Measurements from ENCODE around the gene TUBA4A.
"Not testable (repeated sequence)": the region's sequence is repeated elsewhere in the genome, so short reads cannot be mapped to it uniquely, and the experiment has no call there.

The TUBA4A gene

DNA sequence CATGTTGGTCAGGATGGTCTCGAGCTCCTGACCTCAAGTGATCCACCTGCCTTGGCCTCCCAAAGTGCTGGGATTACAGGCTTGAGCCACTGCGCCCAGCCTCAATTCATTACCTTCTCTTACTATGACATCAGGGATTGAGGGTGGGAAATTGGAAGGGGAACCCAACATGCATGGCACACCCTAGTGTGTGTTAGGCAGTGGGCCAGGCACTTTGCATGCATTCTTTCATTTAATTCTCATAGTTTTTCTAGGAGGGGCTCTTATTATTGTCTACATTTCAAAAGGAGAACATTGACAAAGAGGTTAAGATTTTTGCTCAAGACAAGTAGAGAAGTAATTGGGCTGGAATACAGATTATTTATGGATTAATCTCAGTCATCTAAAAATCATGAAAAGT, 14.6 kb upstream of the TUBA4A start:
- DNase-seq (ENCODE audit: low spot score), result no peak

DNA sequence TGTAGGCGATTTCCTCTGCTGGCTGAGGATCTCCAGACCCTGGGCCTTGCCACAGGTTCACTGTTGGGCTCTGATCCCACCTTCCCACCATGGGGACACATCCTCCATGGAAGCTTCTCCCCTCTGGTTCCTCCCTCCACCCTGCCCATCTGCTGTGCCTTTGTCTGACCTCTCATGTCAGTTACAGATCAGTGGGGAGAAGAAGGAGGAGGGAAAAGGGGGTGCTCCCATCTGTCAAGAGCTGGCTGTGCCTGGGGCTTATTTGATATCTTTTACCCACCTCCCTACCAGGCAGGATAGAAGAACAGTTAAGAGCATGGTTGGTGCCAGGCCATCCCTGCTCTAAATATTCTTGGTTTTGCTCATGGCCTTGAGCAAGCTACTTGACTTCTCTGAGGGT, 13.2 kb upstream of the TUBA4A start:
- DNase-seq (ENCODE audit: low spot score), result no peak

DNA sequence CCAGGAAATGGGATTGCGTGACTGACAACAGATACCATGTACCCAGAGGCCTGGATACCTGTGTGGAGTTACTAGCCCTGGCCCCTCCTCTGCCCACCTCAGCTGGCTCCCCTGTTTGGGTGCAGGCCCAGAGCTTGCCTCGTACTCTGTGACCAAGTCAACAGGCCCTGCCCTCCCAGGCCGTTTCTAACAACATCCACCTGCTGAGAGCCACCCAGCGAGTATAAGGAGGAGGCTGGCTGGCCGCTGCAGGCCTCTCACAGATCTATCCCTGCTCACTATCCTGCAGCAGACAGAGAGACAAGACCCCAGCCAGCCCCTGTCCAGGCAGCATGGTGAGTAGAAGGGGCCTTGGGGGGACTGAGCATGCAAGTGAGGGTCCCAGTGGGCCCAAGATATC, 12.5 kb upstream of the TUBA4A start:
- no peak for DNase-seq (ENCODE audit: low spot score)

DNA sequence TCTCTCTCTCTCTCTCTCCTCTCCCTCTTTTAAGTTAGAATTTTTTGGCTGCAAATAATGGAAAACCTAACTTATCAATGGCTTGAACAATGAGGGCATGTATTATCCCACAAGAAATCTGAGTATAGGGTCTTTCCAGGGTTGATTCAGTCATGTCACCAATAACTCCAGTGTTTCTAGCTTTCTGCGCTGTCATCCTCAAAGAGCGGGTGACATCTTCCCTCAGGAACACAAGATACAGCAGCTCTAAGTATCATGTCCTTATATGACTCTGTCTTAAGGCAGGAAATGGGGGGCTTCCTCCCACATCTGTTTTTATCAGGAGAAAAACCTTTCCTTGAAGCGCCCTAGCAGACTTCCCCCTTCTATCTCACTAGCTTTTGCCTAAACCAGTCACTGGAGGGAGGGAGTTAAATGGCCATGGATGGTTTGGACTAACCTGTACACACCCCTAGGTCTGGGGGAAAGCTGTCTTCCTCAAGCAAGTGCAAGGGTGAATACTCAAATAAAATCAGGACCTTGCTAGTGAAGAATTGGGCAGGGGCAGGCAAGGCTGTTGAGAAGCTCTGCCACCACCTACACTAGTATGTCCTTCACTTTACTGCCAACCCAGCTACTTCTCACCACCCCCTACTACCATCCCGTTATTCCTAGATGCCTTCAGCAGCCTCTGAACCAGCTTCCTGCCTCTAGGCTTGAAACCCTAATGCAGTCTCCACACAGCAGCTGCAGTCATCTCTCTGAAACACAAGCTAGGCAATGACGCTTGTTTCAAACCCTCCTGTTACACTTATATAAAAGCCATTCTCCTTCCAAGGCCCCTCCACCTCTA, 7.5 kb upstream of the TUBA4A start:
- no peak for DNase-seq (ENCODE audit: low spot score)

DNA sequence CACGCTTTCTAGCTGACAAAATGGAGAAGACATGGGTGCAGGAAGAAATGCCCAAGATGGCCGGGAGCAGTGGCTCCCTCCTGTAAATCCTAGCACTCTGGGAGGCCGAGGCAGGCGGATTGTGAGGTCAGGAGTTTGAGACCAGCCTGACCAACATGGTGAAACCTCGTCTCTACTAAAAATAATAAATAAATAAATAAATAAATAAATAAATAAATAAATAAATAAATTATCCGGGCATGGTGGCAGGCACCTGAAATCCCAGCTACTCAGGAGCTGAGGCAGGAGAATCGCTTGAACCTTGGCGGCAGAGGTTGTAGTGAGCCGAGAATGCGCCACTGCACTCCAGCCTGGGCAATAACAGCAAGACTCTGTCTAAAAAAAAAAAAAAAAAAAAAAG, 5.2 kb upstream of the TUBA4A start:
- DNase-seq (ENCODE audit: low spot score), result not testable (repeated sequence)

DNA sequence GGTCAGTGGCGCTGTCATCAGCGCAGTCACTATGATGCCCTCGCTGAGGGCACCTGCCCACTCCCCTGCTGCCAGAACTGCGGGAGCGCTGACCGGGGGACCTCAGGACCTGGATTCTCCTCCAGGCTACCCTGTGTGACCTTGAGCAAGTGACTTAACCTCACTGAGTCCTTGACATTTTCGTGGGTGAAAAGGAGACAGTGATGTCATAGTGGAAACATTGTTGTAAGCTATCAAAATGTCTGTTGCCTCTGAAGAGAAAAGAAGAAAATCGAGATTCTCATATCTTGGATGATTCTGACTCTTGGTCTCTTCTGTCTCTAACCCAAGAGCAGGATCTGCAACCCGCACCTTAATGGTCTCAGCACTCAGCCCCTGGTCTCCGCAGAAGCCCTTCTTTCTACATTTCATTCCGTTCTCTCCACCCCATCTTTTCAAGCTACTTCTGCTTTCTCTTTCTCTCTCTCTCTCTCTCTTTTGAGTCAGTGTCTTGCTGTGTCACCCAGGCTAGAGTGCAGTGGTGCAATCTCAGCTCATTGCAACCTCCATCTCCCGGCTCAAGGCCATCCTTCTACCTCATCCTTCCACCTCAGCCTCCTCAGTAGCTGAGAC, 978 bp upstream of the TUBA4A start:
- no peak for DNase-seq (ENCODE audit: low spot score)

DNA sequence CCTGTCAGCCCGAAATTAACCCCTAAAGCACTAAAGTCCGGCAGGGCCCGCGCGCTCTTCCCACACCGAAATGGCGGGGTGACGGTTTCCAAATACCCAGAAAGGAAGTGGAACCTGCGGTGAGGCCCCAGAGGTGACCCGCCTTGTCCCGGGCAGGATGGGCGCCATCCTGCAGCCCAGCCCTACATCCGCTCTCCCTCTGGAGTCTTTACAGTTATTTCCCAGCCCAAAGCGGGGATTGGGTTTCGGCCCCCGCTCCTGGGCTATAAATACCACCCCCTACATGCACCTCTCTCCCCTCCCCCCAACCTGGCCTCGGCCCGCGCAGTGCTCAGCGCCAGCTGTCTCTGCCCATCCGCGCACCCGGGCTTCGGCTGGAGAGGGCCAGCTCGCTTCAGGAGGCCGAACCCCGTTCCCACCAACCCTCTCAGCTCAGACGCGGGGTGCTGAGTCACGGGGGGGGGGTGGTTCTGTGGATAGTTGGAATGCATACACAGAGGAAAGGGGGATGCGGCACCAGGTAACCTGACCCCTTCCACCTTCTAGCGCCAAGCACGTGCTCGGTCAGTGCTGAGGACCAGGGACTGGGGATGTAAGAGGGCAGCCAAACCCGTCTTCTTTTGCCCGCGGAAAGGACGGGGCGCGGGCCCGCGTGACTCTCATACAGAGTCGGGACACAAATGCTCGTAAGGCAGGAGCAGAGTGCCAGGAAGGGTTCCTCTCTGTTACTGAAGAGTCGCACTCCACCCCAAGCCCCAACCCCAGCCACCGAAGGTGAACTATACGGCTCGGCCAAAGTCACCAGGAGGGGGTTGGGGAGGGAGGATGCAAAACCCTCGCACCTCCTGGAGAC, 592 bp downstream of the TUBA4A start, which contains the start of gene TUBA4B:
TSS of gene TUBA4B (plus strand) at position 344 of the 853 bp plus-strand sequence. CDS start at position 509, 165 bp downstream.
- peak; percentile 43 for DNase-seq (ENCODE audit: low spot score)

DNA sequence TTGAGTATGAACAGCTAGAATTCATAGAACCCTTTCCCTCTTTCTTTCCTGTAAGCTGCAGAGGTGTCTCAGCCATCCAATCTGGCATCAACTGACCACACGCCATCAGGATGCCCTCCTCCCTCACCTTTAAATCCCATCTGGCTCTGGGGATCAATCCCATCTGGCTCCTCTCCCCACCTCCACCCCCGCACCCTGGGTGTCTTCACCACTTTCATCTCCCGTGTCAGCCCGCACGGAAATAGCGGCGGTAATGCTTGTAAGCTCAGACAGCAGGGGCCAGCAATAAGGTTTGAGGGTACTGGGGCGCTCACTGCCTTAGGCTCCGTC, 1.2 kb downstream of the TUBA4A start:
- no peak for DNase-seq (ENCODE audit: low spot score)

DNA sequence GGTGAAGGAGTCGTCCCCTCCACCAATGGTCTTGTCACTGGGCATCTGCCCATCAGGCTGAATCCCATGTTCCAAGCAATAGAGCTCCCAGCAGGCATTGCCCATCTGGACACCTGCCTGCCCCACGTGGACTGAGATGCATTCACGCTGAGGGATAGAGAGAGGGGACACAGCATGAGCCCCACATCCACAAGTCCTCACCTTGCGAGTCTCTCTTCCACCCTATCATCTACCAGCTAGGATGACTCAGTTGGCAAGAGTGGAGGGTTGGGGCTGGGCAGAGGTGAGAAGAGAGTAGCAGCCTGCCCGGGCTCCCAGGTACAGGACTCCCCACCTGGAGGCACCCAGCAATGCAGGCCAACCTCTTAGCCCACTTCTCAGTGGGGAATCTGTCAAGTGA, 1.6 kb downstream of the TUBA4A start:
- DNase-seq (ENCODE audit: low spot score), result no peak

DNA sequence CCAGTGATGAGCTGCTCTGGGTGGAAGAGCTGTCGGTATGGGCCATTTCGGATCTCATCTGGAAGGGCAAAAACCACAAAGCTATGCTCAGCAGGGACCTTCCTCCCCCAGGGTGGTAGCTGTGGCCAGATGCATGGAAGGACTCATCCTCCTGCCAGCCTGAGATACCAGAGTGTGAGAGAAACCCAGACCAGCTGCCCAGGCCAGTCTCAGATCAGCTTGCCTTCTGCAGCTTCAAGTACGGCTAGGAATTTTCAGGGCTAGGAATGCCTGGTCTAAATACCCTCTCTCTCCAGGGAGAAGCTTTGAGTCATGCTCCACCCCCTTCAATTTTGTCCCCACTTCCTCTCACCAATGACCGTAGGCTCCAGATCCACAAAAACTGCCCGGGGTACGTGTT, 2.1 kb downstream of the TUBA4A start:
- no peak for DNase-seq (ENCODE audit: low spot score)

DNA sequence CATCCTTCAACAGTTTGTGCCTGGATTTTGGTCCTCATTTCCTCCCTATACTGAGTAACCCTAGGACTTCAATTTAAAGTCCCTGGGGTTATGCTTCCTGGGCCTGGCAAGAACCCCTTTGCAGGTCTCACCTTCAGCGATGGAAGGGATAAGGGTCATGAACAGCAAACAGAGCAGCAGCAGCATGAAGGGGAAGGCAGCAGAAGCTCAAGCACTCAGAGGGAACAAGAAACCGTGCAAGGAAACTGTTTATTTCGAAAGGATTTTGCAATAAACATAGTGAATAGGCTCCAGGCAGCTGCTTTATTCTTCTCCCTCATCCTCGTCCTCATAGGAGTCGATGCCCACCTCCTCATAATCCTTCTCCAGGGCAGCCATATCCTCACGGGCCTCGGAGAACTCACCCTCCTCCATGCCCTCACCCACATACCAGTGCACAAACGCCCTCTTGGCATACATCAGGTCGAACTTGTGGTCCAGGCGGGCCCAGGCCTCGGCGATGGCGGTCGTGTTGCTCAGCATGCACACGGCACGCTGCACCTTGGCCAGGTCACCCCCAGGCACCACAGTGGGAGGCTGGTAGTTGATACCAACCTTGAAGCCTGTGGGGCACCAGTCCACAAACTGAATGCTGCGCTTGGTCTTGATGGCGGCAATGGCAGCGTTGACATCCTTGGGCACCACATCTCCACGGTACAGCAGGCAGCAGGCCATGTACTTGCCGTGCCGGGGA, 3.5 kb downstream of the TUBA4A start:
- DNase-seq (ENCODE audit: low spot score), result no peak

DNA sequence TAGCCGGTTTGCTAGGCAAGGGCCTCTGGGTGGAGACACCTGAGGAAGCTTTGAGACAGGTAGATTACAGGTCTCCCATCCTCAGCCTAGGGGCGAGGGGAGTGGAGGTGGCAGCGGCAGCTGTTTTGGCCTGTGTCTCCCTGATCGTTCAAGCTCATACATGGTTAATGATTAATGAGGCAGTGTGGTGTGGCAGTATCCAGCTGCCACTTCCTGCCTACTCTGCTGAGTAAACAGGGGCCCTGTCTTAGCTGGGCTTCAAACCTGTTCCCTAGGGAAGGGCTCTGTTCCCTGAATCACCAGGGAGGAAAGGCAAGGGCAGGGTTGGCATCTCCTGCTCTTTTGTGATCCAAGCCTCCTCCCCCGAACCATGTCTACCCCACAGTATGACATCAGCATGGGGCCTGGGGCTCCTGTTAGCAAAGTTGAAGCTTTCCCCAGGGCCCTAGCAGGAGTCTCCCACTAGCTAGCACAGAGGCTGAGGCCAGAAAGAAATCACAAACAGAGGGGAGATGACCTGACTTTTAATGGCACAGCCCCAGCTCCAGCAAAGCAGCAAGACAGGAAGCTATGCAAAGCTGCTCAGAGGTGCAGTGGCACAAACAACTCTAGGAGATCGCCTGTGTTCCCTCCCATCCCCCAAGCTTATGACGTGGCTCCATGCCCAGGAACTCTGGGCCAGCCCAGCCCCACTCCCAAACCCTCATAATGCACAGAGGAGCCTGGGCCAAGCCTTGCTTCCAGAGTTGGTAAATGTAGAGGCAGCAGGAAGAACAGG, 4.3 kb downstream of the TUBA4A start:
- peak; percentile 57 for DNase-seq (ENCODE audit: low spot score)

DNA sequence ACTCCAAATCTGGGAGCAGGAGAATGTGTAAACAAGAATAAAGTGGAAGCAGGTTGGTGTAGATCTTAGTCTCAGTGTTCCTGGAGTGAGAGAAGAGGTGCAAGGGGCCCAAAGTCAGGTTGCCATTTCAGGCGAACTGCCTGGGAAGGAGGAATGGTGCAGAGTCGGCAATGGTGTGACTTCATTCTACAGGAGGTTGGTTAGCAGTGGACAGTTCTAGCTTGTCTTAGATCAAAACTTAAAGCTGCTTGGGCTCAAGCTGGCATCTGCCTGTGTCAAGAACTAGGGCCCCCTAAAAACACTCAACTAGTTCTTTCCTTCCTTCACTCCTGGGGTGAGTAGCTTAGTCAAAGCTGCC, 4.9 kb downstream of the TUBA4A start:
- no peak for DNase-seq (ENCODE audit: low spot score)

DNA sequence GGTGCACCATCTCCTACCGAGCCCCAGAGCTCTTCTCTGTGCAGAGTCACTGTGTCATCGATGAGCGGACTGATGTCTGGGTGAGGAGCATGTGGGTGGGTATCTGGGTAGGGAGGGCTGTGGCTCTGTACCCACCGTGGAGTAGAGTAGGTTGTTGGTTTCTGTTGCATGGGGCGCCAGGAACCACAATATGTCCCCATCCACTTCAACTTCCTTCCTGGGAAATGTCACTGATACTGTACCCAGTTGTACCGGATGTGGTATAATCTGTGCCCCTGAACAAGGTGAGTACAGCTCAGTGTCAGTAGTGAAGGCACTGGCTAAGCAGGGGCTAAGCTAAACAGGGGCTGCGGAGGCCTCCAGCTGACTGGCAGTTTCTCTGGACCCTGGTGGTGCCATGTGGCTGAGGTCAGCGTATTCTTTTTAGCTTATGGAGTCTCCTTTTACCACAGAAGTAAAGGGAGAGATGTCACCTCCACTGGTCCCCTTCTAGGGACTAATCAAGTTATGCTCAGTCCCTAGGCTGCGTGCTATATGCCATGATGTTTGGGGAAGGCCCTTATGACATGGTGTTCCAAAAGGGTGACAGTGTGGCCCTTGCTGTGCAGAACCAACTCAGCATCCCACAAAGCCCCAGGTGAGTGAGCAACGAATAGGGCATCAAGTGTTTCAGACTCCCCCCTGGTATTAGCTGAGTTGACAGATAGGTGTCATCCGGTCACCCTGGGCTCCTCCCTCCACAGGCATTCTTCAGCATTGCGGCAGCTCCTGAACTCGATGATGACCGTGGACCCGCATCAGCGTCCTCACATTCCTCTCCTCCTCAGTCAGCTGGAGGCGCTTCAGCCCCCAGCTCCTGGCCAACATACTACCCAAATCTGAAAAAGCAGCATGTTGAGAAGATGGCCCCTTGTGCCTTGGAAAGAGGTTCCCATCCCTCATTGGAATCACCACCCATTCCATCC, 5.8 kb downstream of the TUBA4A start:
- DNase-seq (ENCODE audit: low spot score), result no peak

DNA sequence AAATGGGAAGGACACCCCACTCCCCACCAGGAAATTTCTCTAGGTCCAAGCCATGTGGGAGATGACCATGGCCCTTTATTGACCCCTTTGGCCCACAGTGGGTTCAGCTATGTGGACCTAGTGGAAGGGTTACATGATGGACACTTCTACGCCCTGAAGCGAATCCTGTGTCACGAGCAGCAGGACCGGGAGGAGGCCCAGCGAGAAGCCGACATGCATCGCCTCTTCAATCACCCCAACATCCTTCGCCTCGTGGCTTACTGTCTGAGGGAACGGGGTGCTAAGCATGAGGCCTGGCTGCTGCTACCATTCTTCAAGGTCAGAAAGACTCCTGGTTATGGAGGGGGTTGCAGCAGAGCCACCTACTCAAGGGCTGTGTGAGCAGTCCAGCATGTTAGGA, 7.2 kb downstream of the TUBA4A start:
- no peak for DNase-seq (ENCODE audit: low spot score)

DNA sequence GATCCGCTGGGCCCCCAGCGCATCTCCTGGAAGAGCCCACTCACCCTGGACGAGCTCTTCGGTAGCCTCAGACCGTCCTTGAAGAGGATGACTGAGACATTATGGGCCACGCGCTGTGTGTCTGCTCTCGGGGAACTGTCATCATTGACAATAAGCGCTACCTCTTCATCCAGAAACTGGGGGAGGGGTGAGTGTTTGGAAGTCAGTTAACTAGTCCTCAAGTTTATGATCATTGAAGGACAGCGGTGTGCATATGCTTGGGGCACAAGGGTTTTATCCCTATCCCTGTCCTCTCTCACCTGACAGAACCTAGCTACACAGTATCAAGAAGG, 7.9 kb downstream of the TUBA4A start:
- no peak for DNase-seq (ENCODE audit: low spot score)

DNA sequence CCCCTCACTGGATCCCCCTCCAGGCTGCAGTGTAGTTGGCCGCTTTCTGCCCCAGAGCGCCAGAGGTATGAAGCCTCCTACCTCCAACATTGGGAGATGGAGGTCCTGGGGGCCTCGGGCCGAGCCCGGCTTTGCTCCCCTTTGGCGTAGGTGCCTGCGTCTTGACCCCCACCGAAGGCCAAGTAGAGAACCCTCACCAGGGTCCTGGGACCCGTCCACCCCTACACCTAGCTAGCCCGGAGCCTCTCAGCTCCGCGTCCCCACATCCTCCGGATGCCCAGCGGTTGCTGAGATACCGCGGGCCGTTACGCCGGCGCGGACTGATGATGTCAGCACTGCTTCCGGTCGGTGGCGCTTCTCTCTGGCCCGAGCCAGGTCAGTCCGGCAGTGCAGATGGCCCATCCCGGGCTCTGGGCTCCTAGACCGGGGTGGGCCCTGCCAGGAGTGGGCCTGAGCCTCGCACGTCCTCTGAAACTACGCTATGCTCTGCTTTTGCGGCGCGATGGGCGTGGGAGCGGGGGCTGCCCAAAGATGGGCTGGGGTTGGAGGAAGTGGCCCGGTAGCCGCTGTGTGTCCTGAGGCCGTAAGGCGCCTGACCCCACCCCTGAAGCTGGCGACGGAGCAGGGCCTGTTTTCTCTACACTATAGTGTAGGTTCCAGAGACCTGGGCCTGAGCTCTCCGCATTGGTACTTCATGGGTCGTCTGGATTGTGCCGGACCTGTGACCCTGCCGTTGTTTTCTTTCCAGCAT, 8.4 kb downstream of the TUBA4A start, which contains the start of the genes GLB1L and STK16:
TSS of gene GLB1L (minus strand) at position 297 of the 751 bp plus-strand sequence. CDS start 1,871 bp downstream, outside the sequence.
TSS of gene STK16 (plus strand) at position 332 of the 751 bp plus-strand sequence. CDS start 521 bp downstream, outside the sequence.
- DNase-seq (ENCODE audit: low spot score), result peak; percentile 97

DNA sequence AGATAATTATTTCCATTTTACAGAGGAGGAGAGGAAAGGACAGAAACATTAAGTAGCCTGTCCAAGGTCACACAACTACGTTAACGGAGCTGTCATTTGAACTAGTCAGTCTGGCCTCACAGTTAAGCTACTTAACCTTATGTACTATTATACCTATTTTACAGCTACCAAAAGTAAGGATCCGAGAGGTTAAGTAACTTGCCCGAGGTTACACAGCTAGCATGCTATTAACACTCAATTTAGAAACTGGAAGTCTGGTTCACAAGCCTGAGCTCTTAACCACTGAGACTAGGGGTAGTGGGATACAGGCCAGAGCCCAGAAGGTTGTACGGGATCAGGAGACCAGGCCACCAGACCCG, 8.9 kb downstream of the TUBA4A start:
- no peak for DNase-seq (ENCODE audit: low spot score)

DNA sequence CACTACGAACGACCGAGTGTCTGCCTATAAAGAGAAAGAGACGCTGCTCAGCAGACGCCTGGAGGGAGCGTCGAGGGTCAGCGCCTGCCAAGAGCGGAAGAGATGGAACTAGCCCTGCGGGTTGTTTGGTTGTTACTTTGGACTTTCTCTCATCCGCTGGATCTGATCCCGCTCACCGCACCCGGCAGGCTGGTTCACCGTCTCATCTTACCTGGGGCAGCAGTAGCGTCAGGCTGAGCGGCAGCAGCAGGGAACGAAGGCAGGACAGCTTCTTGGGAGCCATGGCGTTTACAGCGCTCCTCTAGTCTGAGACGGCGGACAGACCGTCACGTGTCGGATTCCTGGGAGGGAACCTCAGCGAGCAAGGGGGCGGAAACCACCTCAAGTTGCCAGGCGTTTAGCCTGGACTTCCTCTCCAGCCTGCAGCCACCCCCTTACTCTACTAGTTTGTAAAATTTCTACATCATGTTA, 10.4 kb downstream of the TUBA4A start:
- peak; percentile 23 for DNase-seq (ENCODE audit: low spot score)
